ENCODE data around the gene TSC22D4.

- TF ChIP-seq POLR2AphosphoS5 (IDR thresholded peaks at IDR 0.05; ENCODE audit: low read depth, low read length) (no peak), POLR2A (IDR thresholded peaks at IDR 0.05; ENCODE audit: low read depth, low read length) (no peak), TAF1 (IDR thresholded peaks at IDR 0.05; ENCODE audit: low read depth, low read length) (no peak), POU2F2 (IDR thresholded peaks at IDR 0.05; ENCODE audit: low read depth, low read length) (no peak), SPI1 (IDR thresholded peaks at IDR 0.05; ENCODE audit: low read depth, low read length) (no peak)
Measured at GRCh38 chr7:100483722-100484672, 5.0 kb upstream of the TSC22D4 start, which contains the start of gene NYAP1.

Measured in GM12891 (cell line).